Ascending aorta (tissue), 2 donors: ENCODE results near the gene NTHL1. TPM values are rescaled to one million over a fixed set of nuclear protein-coding genes. Genes with fewer than 3 reads are reported as not detected.

Experiments
- DNase-seq, 2 donors: peaks; one replicate each; pipeline ENCODE4 v3.0.0-alpha.2; 2019; ENCODE audit warnings: low spot score in 2 of 2
- H3K27ac ChIP-seq, 2 donors: fragments of 200-600 bp; sonication (generic); one replicate each; pipeline ENCODE4 v1.5.1; 2016 to 2017; ENCODE audit warnings: mild to moderate bottlenecking in 1 of 2
- H3K27me3 ChIP-seq: fragments of 200-600 bp; sonication (generic); one replicate; pipeline ENCODE4 v1.5.1; 2017
- H3K36me3 ChIP-seq, 2 donors: fragments of 200-600 bp; sonication (generic); one replicate each; pipeline ENCODE4 v1.5.1; 2016
- H3K4me1 ChIP-seq, 2 donors: fragments of 200-600 bp; sonication (generic); one replicate each; pipeline ENCODE4 v1.5.1; 2016 to 2017; ENCODE audit warnings: mild to moderate bottlenecking in 1 of 2
- H3K4me3 ChIP-seq, 2 donors: fragments of 200-600 bp; sonication (generic); one replicate each; pipeline ENCODE4 v1.5.1; 2016 to 2017; ENCODE audit warnings: mild to moderate bottlenecking in 1 of 2
- H3K9me3 ChIP-seq, 2 donors: fragments of 200-600 bp; sonication (generic); one replicate each; pipeline ENCODE4 v1.5.1; 2016
- CTCF ChIP-seq, 3 experiments: fragments of 200-600 bp in 2 of 3; fragments of 450-650 bp in 1 of 3; sonication (generic) in 2 of 3; IDR thresholded peaks; one replicate each; pipeline ENCODE4 v1.5.1; 2016 to 2019; ENCODE audit warnings: antibody characterized with exemption in 3 of 3, mild to moderate bottlenecking in 1 of 3, moderate library complexity in 1 of 3
- intact Hi-C: fragments of 100-400 bp; cut with DNase I; formaldehyde crosslinking; loops from one replicate; pipeline ENCODE4 v1.15.1; 2023
- total RNA-seq: library from RNA; depleted of rRNA; stranded (reverse); fragments of >200 nt; gene quantifications from one replicate; pipeline ENCODE4 v1.1.0, GENCODE V29; 2016

NTHL1 gene
- total RNA-seq, 1 donor from 2014 or later, result 59.5 TPM

- TF ChIP-seq CTCF (IDR thresholded peaks at IDR 0.05), result no peak
Observed at GRCh38 chr16:2075631-2076030, 28.0 kb upstream of the NTHL1 start.

DNA sequence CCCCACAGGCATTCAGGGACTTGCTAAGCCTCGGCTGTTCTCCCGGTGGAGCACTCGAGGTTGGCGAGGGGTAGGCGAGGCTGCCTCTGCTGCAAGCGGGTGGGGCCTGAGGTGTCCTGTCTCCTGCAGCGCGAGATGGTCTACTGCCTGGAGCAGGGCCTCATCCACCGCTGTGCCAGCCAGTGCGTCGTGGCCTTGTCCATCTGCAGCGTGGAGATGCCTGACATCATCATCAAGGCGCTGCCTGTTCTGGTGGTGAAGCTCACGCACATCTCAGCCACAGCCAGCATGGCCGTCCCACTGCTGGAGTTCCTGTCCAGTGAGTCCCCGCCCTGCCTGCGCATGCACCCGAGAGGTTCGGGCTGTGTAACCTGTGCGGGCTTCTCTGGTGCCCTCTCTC is 26.4 kb upstream of the NTHL1 start:
- intact Hi-C loops, result no loop called here
- no peaks in the 10 kb centered on the region for H3K9me3 ChIP-seq
- H3K4me1 ChIP-seq, result no peaks in the 10 kb centered on the region
- no peaks in the 10 kb centered on the region for H3K27me3 ChIP-seq
- TF ChIP-seq CTCF (IDR thresholded peaks at IDR 0.05), result no peak
- no peak overlapping the region for H3K27ac ChIP-seq
- no peak overlapping the region for H3K4me3 ChIP-seq
- no peak for DNase-seq
- peaks cover 69 to 93% of the 10 kb centered on the region in 2 donors for H3K36me3 ChIP-seq

More at GRCh38 chr16:2075631-2076030, 28.0 kb upstream of the NTHL1 start:
- DNase-seq, result no peak
- H3K4me1 ChIP-seq, result no peaks in the 10 kb centered on the region
- no peak overlapping the region for H3K4me3 ChIP-seq
- no peaks in the 10 kb centered on the region for H3K27me3 ChIP-seq
- intact Hi-C loops, result no loop called here
- H3K27ac ChIP-seq, result no peak overlapping the region
- no peaks in the 10 kb centered on the region for H3K9me3 ChIP-seq
- peaks cover 74 to 94% of the 10 kb centered on the region in 2 donors for H3K36me3 ChIP-seq

DNA sequence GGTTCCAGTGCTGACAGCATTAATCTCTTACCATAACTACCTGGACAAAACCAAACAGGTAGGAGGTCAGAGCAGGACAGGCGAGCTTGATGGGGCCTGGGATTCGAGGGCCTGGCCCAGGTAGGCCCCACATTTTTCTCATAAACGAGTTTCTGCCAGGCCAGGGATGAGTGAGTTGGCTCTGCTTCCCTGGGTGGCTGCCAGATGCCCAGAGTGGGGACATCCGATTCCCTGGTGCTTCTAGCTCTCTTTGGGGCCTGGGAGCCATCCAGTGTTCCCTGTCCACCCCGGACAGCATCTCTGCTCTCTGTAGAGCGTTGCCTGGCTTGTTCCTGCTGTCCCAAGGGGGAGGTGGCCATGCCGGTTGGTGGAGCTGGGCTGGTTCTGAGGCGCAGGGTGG is 25.3 kb upstream of the NTHL1 start:
- H3K36me3 ChIP-seq, result peaks cover 74 to 93% of the 10 kb centered on the region in 2 donors
- no peak for DNase-seq
- no peak overlapping the region for H3K4me3 ChIP-seq
- intact Hi-C loops, result no loop called here
- H3K4me1 ChIP-seq, result no peaks in the 10 kb centered on the region
- no peak overlapping the region for H3K27ac ChIP-seq
- no peaks in the 10 kb centered on the region for H3K9me3 ChIP-seq
- H3K27me3 ChIP-seq, result no peaks in the 10 kb centered on the region
- TF ChIP-seq CTCF (IDR thresholded peaks at IDR 0.05), result no peak

- H3K27me3 ChIP-seq, result no peaks in the 10 kb centered on the region
- H3K4me1 ChIP-seq, result no peaks in the 10 kb centered on the region
- intact Hi-C loops, result no loop called here
- H3K9me3 ChIP-seq, result no peaks in the 10 kb centered on the region
- peaks cover 69 to 83% of the 10 kb centered on the region in 2 donors for H3K36me3 ChIP-seq
- no peak for DNase-seq
- no peak overlapping the region for H3K27ac ChIP-seq
- H3K4me3 ChIP-seq, result no peak overlapping the region
- no peak for TF ChIP-seq CTCF (IDR thresholded peaks at IDR 0.05)
Observed at GRCh38 chr16:2071454-2072202, 24.0 kb upstream of the NTHL1 start.

- no peak for DNase-seq
- peaks cover 69 to 82% of the 10 kb centered on the region in 2 donors for H3K36me3 ChIP-seq
- intact Hi-C loops, result no loop called here
Observed at GRCh38 chr16:2070576-2071453, 23.2 kb upstream of the NTHL1 start.

More at GRCh38 chr16:2070576-2071453, 23.2 kb upstream of the NTHL1 start:
- no peaks in the 10 kb centered on the region for H3K9me3 ChIP-seq
- no peaks in the 10 kb centered on the region for H3K4me1 ChIP-seq
- no peak overlapping the region for H3K4me3 ChIP-seq
- H3K27me3 ChIP-seq, result no peaks in the 10 kb centered on the region
- TF ChIP-seq CTCF (IDR thresholded peaks at IDR 0.05), result no peak
- no peak overlapping the region for H3K27ac ChIP-seq
